Cerebellar nuclear complex (tissue), 1 donor: ENCODE results near the gene CXorf51B.
"Not testable (repeated sequence)": the region's sequence is repeated elsewhere in the genome, so short reads cannot be mapped to it uniquely, and the experiment has no call there.

Experiments used
- DNase-seq, 2 experiments: peaks; one replicate each; lab custom pipeline; 2025; lab: John Stamatoyannopoulos, UW

The CXorf51B gene

DNA sequence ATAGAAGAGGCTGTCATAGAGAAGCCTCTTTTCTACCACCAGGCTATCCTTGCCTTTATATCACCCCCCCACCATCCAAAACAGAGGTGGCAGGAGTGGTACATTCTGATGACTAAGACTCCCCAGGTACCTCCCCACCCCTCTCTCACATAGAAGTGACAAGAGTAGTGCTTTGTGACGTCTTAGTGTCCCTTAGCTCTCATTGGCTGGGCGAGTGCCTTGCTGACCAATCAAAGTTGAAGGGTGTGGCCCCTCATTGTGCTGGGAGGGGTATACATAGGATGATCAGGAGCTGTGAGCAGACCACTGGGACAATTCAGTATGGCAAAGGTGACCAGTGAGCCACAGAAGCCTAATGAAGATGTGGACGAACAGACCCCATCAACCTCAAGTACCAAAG lies at the start of gene CXorf51B:
Gene CXorf51B, plus strand, starts transcription at position 301 of the 400 bp plus-strand sequence. Its CDS starts 21 bp downstream, at position 322.
- DNase-seq: not testable (repeated sequence)

DNA sequence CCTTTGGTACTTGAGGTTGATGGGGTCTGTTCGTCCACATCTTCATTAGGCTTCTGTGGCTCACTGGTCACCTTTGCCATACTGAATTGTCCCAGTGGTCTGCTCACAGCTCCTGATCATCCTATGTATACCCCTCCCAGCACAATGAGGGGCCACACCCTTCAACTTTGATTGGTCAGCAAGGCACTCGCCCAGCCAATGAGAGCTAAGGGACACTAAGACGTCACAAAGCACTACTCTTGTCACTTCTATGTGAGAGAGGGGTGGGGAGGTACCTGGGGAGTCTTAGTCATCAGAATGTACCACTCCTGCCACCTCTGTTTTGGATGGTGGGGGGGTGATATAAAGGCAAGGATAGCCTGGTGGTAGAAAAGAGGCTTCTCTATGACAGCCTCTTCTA lies 5.1 kb downstream of the CXorf51B start, which contains the start of gene CXorf51A:
Gene CXorf51A, minus strand, starts transcription at position 101 of the 400 bp plus-strand sequence. Its CDS starts 21 bp downstream, at position 80.
- not testable (repeated sequence) for DNase-seq

DNA sequence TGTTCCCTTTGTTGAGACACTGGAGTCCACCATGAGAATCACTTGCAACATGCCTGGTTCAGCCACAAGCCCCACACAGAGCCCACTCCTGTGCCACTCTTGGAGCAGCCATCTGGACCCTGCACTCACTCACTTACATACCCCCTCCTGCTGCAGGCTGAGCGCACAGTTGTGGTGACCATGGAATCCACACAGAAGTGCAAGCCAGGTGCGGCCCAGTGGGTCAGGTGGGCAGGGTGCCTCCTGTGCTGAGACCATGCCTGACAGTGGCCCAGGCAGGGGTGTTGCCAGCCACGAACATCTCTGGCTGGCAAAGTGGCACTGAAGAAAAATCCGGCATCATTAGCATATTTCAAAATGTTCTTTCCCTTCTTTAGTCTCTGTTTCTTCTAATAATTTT lies 22.4 kb downstream of the CXorf51B start:
- DNase-seq: no peak

DNA sequence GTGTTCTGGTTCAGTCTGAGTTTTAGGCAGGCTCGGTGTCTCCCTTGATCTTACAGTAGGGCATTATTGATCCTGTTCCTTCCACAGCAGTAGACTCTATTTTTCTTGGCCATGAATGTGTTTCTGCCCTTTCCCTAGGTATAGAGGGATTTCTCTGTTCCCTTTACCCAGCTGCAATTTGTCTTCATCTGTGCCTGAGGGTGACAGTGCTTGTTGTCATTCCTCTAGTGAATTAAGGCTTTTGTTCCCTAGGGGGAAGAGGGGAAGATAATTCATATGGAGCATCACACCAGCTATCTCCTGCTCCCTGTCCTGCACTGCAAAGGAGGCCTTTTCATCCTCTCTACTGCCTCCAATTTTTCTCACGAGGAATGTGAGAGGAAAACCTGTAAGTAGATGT lies 44.7 kb downstream of the CXorf51B start:
- no peak for DNase-seq
